GM12865 (cell line): Measurements from ENCODE around the gene LAMTOR2.

Experiments
- DNase-seq: peaks from one replicate; pipeline ENCODE4 v3.0.0; 2010; ENCODE audit warnings: low read depth
- H3K4me3 ChIP-seq: 2 replicates; pipeline ENCODE4 v1.5.1; 2011; ENCODE audit warnings: mild to moderate bottlenecking, low read depth, low read length, control low read depth
- TF ChIP-seq, protein P1 (sequence below): IDR thresholded peaks from 2 replicates; pipeline ENCODE4 v1.5.1; 2011; ENCODE audit warnings: low read length, control low read depth, low read depth, inconsistent platforms; ENCODE audit not compliant: insufficient read depth; ENCODE audit errors: missing control alignments

Gene LAMTOR2

DNA sequence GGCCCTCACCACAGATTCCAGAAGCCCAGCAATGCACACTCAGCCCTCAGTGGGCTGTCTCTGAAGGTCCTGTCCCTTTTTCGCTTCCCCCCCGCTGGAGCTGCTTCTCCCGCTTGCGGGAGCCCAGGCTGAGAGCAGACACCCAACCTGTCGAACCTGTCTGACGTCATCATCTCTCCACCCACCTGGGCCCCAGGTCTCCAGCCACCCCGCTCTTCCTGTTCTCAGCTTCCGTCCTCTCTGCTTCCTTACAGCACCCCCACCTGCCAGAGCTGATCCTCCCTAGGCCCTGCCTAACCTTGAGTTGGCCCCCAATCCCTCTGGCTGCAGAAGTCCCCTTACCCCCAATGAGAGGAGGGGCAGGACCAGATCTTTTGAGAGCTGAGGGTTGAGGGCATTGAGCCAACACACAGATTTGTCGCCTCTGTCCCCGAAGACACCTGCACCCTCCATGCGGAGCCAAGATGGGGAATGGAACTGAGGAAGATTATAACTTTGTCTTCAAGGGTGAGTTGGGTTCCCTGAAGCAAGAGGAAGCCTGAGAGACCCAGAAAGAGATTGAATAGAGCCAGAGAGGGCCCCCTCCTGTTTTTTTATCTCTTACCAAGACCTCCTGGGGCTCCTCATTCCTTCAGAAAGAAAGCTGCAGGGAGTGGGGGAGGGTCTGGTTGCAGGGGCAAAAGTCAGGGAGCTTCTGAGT, 6.5 kb downstream of the LAMTOR2 start, which contains the start of gene RAB25:
RAB25 (plus strand) TSS at position 224 of the 700 bp plus-strand sequence; CDS start at position 465, 241 bp downstream.
- no peak for DNase-seq
- TF ChIP-seq, protein P1, sequence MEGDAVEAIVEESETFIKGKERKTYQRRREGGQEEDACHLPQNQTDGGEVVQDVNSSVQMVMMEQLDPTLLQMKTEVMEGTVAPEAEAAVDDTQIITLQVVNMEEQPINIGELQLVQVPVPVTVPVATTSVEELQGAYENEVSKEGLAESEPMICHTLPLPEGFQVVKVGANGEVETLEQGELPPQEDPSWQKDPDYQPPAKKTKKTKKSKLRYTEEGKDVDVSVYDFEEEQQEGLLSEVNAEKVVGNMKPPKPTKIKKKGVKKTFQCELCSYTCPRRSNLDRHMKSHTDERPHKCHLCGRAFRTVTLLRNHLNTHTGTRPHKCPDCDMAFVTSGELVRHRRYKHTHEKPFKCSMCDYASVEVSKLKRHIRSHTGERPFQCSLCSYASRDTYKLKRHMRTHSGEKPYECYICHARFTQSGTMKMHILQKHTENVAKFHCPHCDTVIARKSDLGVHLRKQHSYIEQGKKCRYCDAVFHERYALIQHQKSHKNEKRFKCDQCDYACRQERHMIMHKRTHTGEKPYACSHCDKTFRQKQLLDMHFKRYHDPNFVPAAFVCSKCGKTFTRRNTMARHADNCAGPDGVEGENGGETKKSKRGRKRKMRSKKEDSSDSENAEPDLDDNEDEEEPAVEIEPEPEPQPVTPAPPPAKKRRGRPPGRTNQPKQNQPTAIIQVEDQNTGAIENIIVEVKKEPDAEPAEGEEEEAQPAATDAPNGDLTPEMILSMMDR = no peak
- H3K4me3 ChIP-seq = no peak within 1 kb of the TSS

DNA sequence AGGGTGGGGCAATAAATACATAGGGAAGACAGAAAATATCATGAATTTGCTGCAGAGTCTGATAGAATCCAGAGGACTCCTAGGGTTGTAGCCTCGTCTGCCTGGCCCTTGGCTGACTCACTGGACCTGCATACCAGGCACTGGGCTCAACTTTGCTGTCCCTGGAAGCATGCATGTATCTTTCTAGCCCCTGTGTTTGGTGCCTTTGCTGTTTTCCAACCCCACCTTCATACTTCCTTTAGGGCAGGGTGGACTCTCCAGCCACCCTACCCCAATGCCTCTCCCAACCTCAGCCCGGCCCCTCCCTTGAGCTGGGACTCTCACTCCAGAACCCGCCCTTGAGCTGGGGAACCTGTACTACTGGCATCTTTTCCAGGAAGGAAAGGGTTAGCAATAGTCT, 7.6 kb downstream of the LAMTOR2 start:
- no peak for DNase-seq
- no peak overlapping the region for H3K4me3 ChIP-seq
- TF ChIP-seq, protein P1 = no peak

DNA sequence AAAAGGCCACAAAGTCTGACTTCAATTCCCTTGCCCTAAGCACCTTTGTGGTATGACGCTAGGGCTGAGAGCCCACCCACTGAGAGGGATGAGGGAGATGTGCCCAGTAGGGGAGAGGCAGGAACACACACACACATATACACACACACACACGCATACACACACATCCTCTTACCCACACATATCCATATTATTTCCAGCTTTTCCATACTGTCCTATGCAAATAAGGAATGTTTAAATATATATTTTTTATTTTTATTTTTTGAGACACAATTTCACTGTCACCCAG, 9.4 kb downstream of the LAMTOR2 start:
- no peak for DNase-seq
- TF ChIP-seq, protein P1 = no peak
- H3K4me3 ChIP-seq = no peak overlapping the region

- TF ChIP-seq, protein P1 = no peak
- no peak overlapping the region for H3K4me3 ChIP-seq
- DNase-seq = no peak
Measured at GRCh38 chr1:156064615-156065014, 10.0 kb downstream of the LAMTOR2 start.

DNA sequence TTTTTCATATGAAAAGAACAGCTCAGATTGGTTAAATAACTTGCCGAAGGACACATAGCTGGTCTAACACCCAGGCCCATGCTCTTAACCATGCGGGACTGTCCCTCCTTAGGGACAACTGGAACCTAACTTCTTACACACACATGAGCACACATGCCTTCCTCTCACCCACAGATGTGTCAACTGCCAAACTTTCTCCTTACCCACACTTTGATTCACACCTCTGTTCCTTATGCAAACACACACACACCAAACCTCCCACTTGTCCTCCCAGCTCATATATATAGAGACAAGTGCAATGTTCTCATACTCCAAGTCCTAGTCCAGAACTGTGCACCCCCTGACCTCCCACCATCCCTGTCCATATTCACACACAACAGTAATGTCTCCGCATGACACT, 10.6 kb downstream of the LAMTOR2 start:
- H3K4me3 ChIP-seq = no peak overlapping the region
- TF ChIP-seq, protein P1 = no peak

DNA sequence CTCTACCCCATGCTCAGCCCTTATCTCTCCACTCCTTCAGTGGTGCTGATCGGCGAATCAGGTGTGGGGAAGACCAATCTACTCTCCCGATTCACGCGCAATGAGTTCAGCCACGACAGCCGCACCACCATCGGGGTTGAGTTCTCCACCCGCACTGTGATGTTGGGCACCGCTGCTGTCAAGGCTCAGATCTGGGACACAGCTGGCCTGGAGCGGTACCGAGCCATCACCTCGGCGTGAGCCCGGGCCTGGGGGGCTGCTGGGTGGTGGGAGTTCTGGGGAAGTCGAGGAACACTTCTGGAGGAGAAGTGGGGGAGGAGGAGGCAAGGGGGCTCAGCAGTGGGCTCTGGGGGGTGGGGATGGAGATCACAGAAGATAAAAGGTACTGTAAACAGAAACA, 11.3 kb downstream of the LAMTOR2 start:
- H3K4me3 ChIP-seq = no peak overlapping the region
- no peak for DNase-seq
- TF ChIP-seq, protein P1 = no peak

More for the DNA sequence above, 10.6 kb downstream of the LAMTOR2 start:
- no peak for DNase-seq

GRCh38 chr1:156067262-156067661, 12.7 kb downstream of the LAMTOR2 start:
- H3K4me3 ChIP-seq = no peak overlapping the region
- no peak for DNase-seq
- TF ChIP-seq, protein P1 = no peak
